Mammary epithelial cell (primary cell): ENCODE results near the gene ANTXR1.

Experiments used
- EZH2 ChIP-seq: IDR thresholded peaks from 2 replicates; pipeline ENCODE4 v1.6.1; 2012; ENCODE audit warnings: low read length, inconsistent platforms, borderline replicate concordance
- TF ChIP-seq, protein P1 (sequence below), 2 donors: IDR thresholded peaks in 1 of 2; conservative IDR thresholded peaks in 1 of 2; 2 replicates each; pipeline ENCODE4 v1.5.1; 2011 to 2012; ENCODE audit warnings: inconsistent platforms in 2 of 2, low read length in 2 of 2, mild to moderate bottlenecking in 2 of 2, control low read depth in 1 of 2, low read depth in 1 of 2; ENCODE audit not compliant: insufficient read depth in 1 of 2; ENCODE audit errors: extremely low read depth in 1 of 2

GRCh38 chr2:68992933-68993332, 20.0 kb upstream of the ANTXR1 start:
- TF ChIP-seq, protein P1, sequence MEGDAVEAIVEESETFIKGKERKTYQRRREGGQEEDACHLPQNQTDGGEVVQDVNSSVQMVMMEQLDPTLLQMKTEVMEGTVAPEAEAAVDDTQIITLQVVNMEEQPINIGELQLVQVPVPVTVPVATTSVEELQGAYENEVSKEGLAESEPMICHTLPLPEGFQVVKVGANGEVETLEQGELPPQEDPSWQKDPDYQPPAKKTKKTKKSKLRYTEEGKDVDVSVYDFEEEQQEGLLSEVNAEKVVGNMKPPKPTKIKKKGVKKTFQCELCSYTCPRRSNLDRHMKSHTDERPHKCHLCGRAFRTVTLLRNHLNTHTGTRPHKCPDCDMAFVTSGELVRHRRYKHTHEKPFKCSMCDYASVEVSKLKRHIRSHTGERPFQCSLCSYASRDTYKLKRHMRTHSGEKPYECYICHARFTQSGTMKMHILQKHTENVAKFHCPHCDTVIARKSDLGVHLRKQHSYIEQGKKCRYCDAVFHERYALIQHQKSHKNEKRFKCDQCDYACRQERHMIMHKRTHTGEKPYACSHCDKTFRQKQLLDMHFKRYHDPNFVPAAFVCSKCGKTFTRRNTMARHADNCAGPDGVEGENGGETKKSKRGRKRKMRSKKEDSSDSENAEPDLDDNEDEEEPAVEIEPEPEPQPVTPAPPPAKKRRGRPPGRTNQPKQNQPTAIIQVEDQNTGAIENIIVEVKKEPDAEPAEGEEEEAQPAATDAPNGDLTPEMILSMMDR (conservative IDR thresholded peaks at IDR 0.05 in 1 of 2, IDR thresholded peaks at IDR 0.05 in 1 of 2; ENCODE audit: extremely low read depth in 1 of 2, insufficient read depth in 1 of 2, low read depth in 1 of 2, low read length in 2 of 2), result no peak
- no peak for TF ChIP-seq EZH2
